CD14-positive monocyte (primary cell): ENCODE results near the gene STK31. TPM values are rescaled to one million over a fixed set of nuclear protein-coding genes. Genes with fewer than 3 reads are reported as not detected.

Experiments used
- DNase-seq, 3 donors: peaks; one replicate each; pipeline ENCODE4 v3.0.0-alpha.2; 2011 to 2022
- H2AFZ ChIP-seq: 2 replicates; pipeline ENCODE4 v1.6.0; 2012; ENCODE audit warnings: mild to moderate bottlenecking, low read depth, low read length, inconsistent platforms; ENCODE audit not compliant: insufficient read depth, poor library complexity, severe bottlenecking
- H3K27ac ChIP-seq, 2 donors: 1 replicate in 1 of 2; 2 replicates in 1 of 2; pipeline ENCODE4 v1.5.1; 2012 to 2013; ENCODE audit warnings: low read length in 2 of 2, control low read depth in 1 of 2, inconsistent platforms in 1 of 2, low read depth in 1 of 2, mild to moderate bottlenecking in 1 of 2
- H3K27me3 ChIP-seq, 2 donors: one replicate each; pipeline versions ENCODE4 v1.6.0 to v1.6.1; 2011 to 2013; ENCODE audit warnings: low read length in 2 of 2; ENCODE audit not compliant: control insufficient read depth in 2 of 2, insufficient read depth in 2 of 2
- H3K36me3 ChIP-seq, 2 donors: replicated peaks in 1 of 2; 1 replicate in 1 of 2; 2 replicates in 1 of 2; pipeline versions ENCODE4 v1.5.1 to v1.6.1; 2012 to 2013; ENCODE audit warnings: low read length in 2 of 2, control low read depth in 1 of 2, inconsistent platforms in 1 of 2, mild to moderate bottlenecking in 1 of 2; ENCODE audit not compliant: insufficient read depth in 2 of 2, control insufficient read depth in 1 of 2
- H3K4me1 ChIP-seq, 2 donors: 1 replicate in 1 of 2; 2 replicates in 1 of 2; pipeline versions ENCODE4 v1.5.1 to v1.6.1; 2012 to 2013; ENCODE audit warnings: low read length in 2 of 2, control low read depth in 1 of 2, inconsistent platforms in 1 of 2, mild to moderate bottlenecking in 1 of 2, moderate library complexity in 1 of 2; ENCODE audit not compliant: insufficient read depth in 2 of 2, control insufficient read depth in 1 of 2
- H3K4me2 ChIP-seq: replicated peaks from 2 replicates; pipeline ENCODE3; 2012; ENCODE audit warnings: low read length, moderate library complexity, mild to moderate bottlenecking; ENCODE audit not compliant: poor library complexity, severe bottlenecking; ENCODE audit errors: extremely low read depth
- H3K4me3 ChIP-seq, 3 experiments: fragments of 200-600 bp in 1 of 3; sonication (generic) in 1 of 3; replicated peaks in 1 of 3; 1 replicate in 2 of 3; 2 replicates in 1 of 3; pipeline ENCODE4 v1.5.1; 2011 to 2013; ENCODE audit warnings: low read length in 3 of 3, mild to moderate bottlenecking in 3 of 3, control low read depth in 2 of 3, low read depth in 2 of 3, inconsistent platforms in 1 of 3, moderate library complexity in 1 of 3
- H3K79me2 ChIP-seq: 2 replicates; pipeline ENCODE4 v1.6.0; 2012; ENCODE audit warnings: mild to moderate bottlenecking, control low read depth, inconsistent platforms, low read length, moderate library complexity; ENCODE audit not compliant: insufficient read depth
- H3K9ac ChIP-seq: 2 replicates; pipeline ENCODE4 v1.6.0; 2017; ENCODE audit warnings: low read length, mild to moderate bottlenecking; ENCODE audit not compliant: insufficient read depth, poor library complexity, severe bottlenecking
- H3K9me3 ChIP-seq, 2 donors: replicated peaks in 1 of 2; 1 replicate in 1 of 2; 2 replicates in 1 of 2; pipeline versions ENCODE4 v1.5.1 to v1.6.1; 2012 to 2013; ENCODE audit warnings: low read length in 2 of 2, control low read depth in 1 of 2; ENCODE audit not compliant: control insufficient read depth in 1 of 2, insufficient read depth in 1 of 2
- H4K20me1 ChIP-seq: 2 replicates; pipeline ENCODE4 v1.6.0; 2012; ENCODE audit warnings: mild to moderate bottlenecking, low read length, control low read depth, moderate library complexity; ENCODE audit not compliant: insufficient read depth
- H3K27ac Mint-ChIP-seq, 7 donors: one replicate each; pipeline ENCODE4 v1.8.0; 2020; ENCODE audit warnings: mild to moderate bottlenecking in 7 of 7, mixed read lengths in 7 of 7, moderate library complexity in 6 of 7, inconsistent platforms in 2 of 7
- H3K27me3 Mint-ChIP-seq, 3 donors: one replicate each; pipeline ENCODE4 v1.8.0; 2021 to 2022; ENCODE audit warnings: low read depth in 3 of 3, mild to moderate bottlenecking in 3 of 3, mixed read lengths in 3 of 3, moderate library complexity in 3 of 3, inconsistent platforms in 1 of 3
- H3K36me3 Mint-ChIP-seq, 2 donors: one replicate each; pipeline ENCODE4 v1.8.0; 2020; ENCODE audit warnings: mixed read lengths in 2 of 2, inconsistent platforms in 1 of 2, mild to moderate bottlenecking in 1 of 2
- H3K4me1 Mint-ChIP-seq: one replicate; pipeline ENCODE4 v1.8.0; 2020; ENCODE audit warnings: mild to moderate bottlenecking, mixed read lengths
- H3K4me3 Mint-ChIP-seq, 2 donors: one replicate each; pipeline ENCODE4 v1.8.0; 2020; ENCODE audit warnings: mild to moderate bottlenecking in 2 of 2, mixed read lengths in 2 of 2, moderate library complexity in 1 of 2
- H3K9me3 Mint-ChIP-seq, 7 donors: one replicate each; pipeline ENCODE4 v1.8.0; 2020 to 2022; ENCODE audit warnings: mixed read lengths in 7 of 7, mild to moderate bottlenecking in 6 of 7, moderate library complexity in 6 of 7, inconsistent platforms in 2 of 7
- WGBS: methylation state at CpG from one replicate; pipeline ENCODE4 v1.1.5; 2013; ENCODE audit warnings: missing lambda C conversion rate; ENCODE audit not compliant: insufficient coverage; 5-methylcytosine and 5-hydroxymethylcytosine counted together
- intact Hi-C, 2 donors: fragments of 100-400 bp; cut with micrococcal nuclease; formaldehyde crosslinking; loops; one replicate each; pipeline versions ENCODE4 v1.15.0 to v1.15.1; 2023
- polyA plus RNA-seq, 3 donors: library from polyadenylated mRNA; depleted of rRNA in 1 of 3; unstranded in 2 of 3; stranded (reverse) in 1 of 3; fragments of 300-500 nt in 2 of 3; fragments of >200 nt in 1 of 3; fragmentation: Illumina TruSeq in 2 of 3; gene quantifications; 1 replicate in 2 of 3; 2 replicates in 1 of 3; pipeline ENCODE4 v1.2.3, GENCODE V29; 2012 to 2021
- TF ChIP-seq, protein P1 (sequence below): fragments of 200-600 bp; IDR thresholded peaks from one replicate; pipeline ENCODE4 v1.8.0; 2022; ENCODE audit warnings: antibody characterized with exemption, mild to moderate bottlenecking

The STK31 gene
- polyA plus RNA-seq, 3 donors: 0.11 TPM; not detected in 2

DNA sequence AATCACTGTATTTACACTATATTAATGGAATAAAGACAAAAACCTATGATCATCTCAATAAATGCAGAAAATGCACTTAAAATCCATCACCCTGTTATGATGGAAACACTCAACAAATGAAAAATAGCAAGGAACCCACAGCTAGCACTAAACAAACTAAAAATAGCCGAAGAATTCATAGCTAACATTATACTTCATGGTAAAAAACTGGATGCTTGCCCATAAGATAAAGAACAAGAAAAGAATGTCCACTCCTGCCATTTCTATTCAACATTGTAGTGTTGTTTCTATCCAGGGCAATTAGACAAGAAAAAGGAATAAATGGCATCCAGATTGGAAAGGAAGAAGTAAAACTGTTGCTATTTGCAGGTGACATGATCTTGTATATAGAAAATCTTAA is 142.1 kb downstream of the STK31 start:
- Histone ChIP-seq H2AFZ (no peak overlapping the region), H4K20me1 (no peaks in the 10 kb centered on the region), H3K36me3 (no peaks in the 10 kb centered on the region), H3K79me2 (no peaks in the 10 kb centered on the region), H3K9me3 (peaks cover 6 to 10% of the 10 kb centered on the region in 2 donors), H3K27ac (no peak overlapping the region), H3K4me2 (no peak overlapping the region), H3K4me3 (no peak overlapping the region), H3K27me3 (no peaks in the 10 kb centered on the region), H3K4me1 (no peaks in the 10 kb centered on the region), H3K9ac (no peak overlapping the region)
- intact Hi-C loops: no loop called here
- Mint-ChIP-seq H3K27me3 (peaks cover 0 to 4% (median 0%) of the 10 kb centered on the region in 3 donors), H3K36me3 (no peaks in the 10 kb centered on the region), H3K9me3 (peaks cover 9 to 22% (median 19%) of the 10 kb centered on the region in 7 donors), H3K4me1 (no peaks in the 10 kb centered on the region), H3K27ac (no peak overlapping the region), H3K4me3 (no peak overlapping the region)
- TF ChIP-seq, protein P1, sequence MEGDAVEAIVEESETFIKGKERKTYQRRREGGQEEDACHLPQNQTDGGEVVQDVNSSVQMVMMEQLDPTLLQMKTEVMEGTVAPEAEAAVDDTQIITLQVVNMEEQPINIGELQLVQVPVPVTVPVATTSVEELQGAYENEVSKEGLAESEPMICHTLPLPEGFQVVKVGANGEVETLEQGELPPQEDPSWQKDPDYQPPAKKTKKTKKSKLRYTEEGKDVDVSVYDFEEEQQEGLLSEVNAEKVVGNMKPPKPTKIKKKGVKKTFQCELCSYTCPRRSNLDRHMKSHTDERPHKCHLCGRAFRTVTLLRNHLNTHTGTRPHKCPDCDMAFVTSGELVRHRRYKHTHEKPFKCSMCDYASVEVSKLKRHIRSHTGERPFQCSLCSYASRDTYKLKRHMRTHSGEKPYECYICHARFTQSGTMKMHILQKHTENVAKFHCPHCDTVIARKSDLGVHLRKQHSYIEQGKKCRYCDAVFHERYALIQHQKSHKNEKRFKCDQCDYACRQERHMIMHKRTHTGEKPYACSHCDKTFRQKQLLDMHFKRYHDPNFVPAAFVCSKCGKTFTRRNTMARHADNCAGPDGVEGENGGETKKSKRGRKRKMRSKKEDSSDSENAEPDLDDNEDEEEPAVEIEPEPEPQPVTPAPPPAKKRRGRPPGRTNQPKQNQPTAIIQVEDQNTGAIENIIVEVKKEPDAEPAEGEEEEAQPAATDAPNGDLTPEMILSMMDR: no peak
- DNase-seq: no peak
- WGBS: no CpG with 5 or more reads among the region's 1 CpG

- Histone ChIP-seq H3K36me3 (no peaks in the 10 kb centered on the region), H3K9me3 (peaks cover 6% of the 10 kb centered on the region in 2 donors), H3K4me1 (no peaks in the 10 kb centered on the region), H3K27me3 (no peaks in the 10 kb centered on the region), H3K4me2 (no peak overlapping the region), H2AFZ (no peak overlapping the region), H3K9ac (no peak overlapping the region), H3K27ac (no peak overlapping the region), H4K20me1 (no peaks in the 10 kb centered on the region), H3K79me2 (no peaks in the 10 kb centered on the region), H3K4me3 (no peak overlapping the region)
- DNase-seq: no peak
- H3K9me3 Mint-ChIP-seq: peaks cover 6 to 20% (median 13%) of the 10 kb centered on the region in 7 donors
- H3K4me1 Mint-ChIP-seq: no peaks in the 10 kb centered on the region
- H3K4me3 Mint-ChIP-seq: no peak overlapping the region
- intact Hi-C loops: no loop called here
- TF ChIP-seq, protein P1: no peak
- no peaks in the 10 kb centered on the region for H3K36me3 Mint-ChIP-seq
- 100% methylated on average over 1 of the region's 2 CpGs for WGBS
- H3K27me3 Mint-ChIP-seq: peaks cover 0 to 4% (median 0%) of the 10 kb centered on the region in 3 donors
- no peak overlapping the region for H3K27ac Mint-ChIP-seq
Measured at GRCh38 chr7:23852988-23853387, 143.0 kb downstream of the STK31 start.
